Motor neuron (in vitro differentiated cells): Measurements from ENCODE around the gene STAMBPL1. TPM values are rescaled to one million over a fixed set of nuclear protein-coding genes. Genes with fewer than 3 reads are reported as not detected.

Experiments used
- ATAC-seq, 8 experiments: fragments of 200-7000 bp; cut with Tn5 transposase; replicated peaks in 6 of 8; 2 replicates each; pipeline ENCODE4 v1.8.0; 2021; ENCODE audit warnings: mild to moderate bottlenecking in 8 of 8, moderate library complexity in 8 of 8
- H3K27ac ChIP-seq, 2 donors: fragments of 250-450 bp; sonication (Bioruptor Pico); 2 replicates each; pipeline ENCODE4 v1.9.0; 2021; ENCODE audit warnings: antibody characterized with exemption in 2 of 2, mild to moderate bottlenecking in 2 of 2, moderate library complexity in 1 of 2
- H3K4me1 ChIP-seq, 2 donors: fragments of 250-450 bp; sonication (Bioruptor Pico); replicated peaks in 1 of 2; 2 replicates each; pipeline ENCODE4 v1.6.1; 2021; ENCODE audit warnings: antibody characterized with exemption in 2 of 2, mild to moderate bottlenecking in 2 of 2, moderate library complexity in 1 of 2
- H3K4me3 ChIP-seq, 5 donors: fragments of 250-450 bp; sonication (Bioruptor Pico); 2 replicates each; pipeline ENCODE4 v1.9.0; 2021; ENCODE audit warnings: antibody characterized with exemption in 5 of 5, mild to moderate bottlenecking in 5 of 5, moderate library complexity in 4 of 5
- WGBS, 10 experiments: fragments of 450-650 bp; shearing (Covaris generic); methylation state at CpG; one replicate each; pipeline ENCODE4 v1.0.0; 2022; 5-methylcytosine and 5-hydroxymethylcytosine counted together
- in situ Hi-C, 9 experiments: fragments of 400-800 bp; cut with MboI; loops; one replicate each; pipeline ENCODE4 v1.15.0; 2021; ENCODE audit warnings: low sequenced_read_pairs in 9 of 9, low pct_unique_long_range_greater_than_20kb in 2 of 9; ENCODE audit not compliant: unreplicated experiment in 9 of 9
- total RNA-seq, 8 experiments: library from RNA; unstranded; fragments of 300-600 nt; gene quantifications; 2 replicates each; pipeline versions ENCODE4 v1.2.3 to v1.2.4, GENCODE V29; 2022

Gene STAMBPL1
- total RNA-seq, 8 experiments from 2014 or later = 5.8 to 24.7 (median 11.0) TPM

DNA sequence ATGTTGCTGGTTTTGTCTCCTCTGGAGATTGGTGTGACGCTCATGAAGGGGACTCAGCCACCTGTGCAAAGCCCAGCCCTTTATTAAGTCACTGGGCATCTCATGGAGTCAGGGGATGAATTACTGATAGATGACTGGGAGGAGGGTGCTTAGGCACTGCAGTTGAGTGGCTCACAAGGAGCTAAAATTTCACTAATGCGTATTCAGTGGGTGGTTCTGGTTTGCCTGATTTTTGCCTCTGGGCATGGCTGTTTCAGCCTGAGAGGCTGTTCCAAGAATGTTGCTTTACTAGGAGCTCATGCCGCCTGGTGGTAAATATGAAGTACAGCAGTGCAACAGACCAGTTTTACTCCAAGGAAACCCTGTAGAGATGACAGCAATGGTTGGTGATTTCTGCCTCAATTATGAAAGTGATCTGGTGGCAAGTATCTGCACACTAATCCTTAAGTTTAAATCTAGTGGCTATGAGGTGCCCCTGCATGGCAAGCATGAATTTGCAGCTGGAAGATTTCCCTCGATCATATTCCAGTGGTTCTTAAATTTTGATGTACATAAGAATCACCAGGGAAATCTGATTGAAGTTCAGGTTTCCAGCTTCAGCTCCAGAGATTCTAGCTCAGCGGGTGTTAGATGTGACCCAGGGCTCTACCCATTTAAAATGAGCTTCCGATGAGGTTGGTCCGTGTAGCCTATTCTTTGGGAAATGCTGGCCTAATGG is 52.7 kb downstream of the STAMBPL1 start:
- Histone ChIP-seq H3K4me1 (peaks cover 0 to 2% of the 10 kb centered on the region in 2 donors), H3K4me3 (no peak overlapping the region), H3K27ac (no peak overlapping the region)
- in situ Hi-C loops = loop anchor here in 7 of 9 experiments (10.0 to 25.0 kb wide), 4 partner anchors 95 to 282 kb away; partner anchors contain the start of gene CH25H (in 3 of the 7)
- peak; percentile 86 to 98 (median 92) for ATAC-seq
- 0 to 100% (median 50%) methylated on average over 1 to 4 of the region's 7 CpGs; no CpG with 5 or more reads in 3 of the 10 experiments for WGBS, 10 experiments

DNA sequence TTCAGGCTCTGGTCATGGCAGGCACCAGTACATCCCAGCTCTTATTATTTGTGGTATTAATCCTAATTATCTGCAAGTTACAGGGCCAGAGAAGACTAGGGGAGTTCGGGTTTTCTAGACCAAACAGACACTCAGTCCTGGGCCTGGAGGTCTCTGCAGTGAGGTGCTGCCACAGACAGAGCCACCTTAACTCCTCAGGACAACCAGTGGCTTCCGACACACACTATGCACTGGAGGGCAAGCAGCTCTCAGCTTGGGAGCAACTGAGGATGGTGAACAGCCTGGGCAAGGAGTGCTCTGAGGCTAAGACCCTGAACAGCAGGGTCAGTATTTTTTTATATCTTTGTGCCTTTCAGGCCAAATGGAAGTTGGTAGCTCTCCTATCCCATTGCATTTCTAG is 53.5 kb downstream of the STAMBPL1 start:
- no peak for ATAC-seq
- in situ Hi-C loops = loop anchor here in 7 of 9 experiments (10.0 to 25.0 kb wide), 4 partner anchors 96 to 281 kb away; partner anchors contain the start of gene CH25H (in 3 of the 7)
- WGBS, 10 experiments = 60 to 100% methylated on average over 1 of the region's 2 CpGs; no CpG with 5 or more reads in 8 of the 10 experiments
- no peak overlapping the region for H3K27ac ChIP-seq
- H3K4me3 ChIP-seq = no peak overlapping the region
- H3K4me1 ChIP-seq = peaks cover 0 to 2% of the 10 kb centered on the region in 2 donors

DNA sequence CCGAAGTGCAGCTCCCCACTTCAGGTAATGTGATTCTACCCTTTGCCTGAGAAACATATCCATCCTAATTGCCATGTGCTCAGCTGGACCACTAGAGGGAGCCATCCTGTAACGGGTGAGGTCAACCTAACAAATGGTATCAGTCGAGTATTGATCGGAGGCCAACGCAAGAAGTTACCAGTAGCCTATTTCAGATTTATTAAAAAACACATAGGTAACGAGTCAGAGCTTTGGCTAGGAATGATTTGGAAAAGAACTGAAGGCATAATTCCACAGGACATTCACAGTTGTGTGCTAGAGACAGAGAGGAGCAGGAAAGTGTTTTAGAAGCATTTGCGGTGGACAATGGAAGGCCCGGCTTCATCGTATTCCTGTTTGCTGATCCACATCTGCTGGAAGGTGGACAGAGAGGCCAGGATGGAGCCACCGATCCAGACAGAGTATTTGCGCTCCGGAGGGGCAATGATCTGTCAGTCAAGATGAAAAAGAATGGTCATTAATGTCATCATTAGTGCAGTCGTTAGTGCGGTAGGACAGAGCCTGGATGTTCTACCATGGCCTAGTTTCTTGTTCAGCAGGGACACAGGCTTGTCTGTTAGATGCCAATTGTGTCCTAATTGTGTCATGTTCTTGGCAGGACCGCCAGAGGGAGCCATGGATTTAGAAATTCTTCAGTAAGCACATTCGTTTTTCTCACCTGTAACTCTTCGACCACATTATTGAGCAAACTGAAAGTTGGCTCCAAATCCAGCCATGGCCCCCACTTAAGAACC is 55.0 kb downstream of the STAMBPL1 start:
- Histone ChIP-seq H3K4me3 (no peak overlapping the region), H3K4me1 (peaks cover 0 to 2% of the 10 kb centered on the region in 2 donors), H3K27ac (no peak overlapping the region)
- in situ Hi-C loops = loop anchor here in 7 of 9 experiments (10.0 to 25.0 kb wide), 4 partner anchors 98 to 280 kb away; partner anchors contain the start of gene CH25H (in 3 of the 7)
- peak; percentile 42 to 66 (median 52) for ATAC-seq
- 10 to 83% (median 48%) methylated on average over 2 to 16 of the region's 17 CpGs for WGBS, 10 experiments

DNA sequence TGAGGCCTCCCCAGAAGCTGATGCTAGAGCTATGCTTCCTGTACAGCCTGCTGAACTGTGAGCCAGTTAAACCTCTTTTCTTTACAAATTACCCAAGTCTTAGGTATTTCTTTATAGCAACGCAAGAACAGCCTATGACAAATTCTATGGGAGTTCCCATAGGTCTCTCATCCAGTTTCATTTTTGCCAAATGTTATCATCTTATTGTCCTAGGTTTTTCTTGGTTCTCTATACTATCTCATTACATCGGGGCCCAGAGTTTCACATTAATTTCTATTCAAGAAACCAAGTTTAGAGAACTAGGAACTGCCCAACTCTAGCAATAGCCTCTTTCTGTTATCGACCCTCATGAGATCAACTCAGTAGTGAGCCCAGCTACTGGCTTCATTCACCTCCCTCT is 56.6 kb downstream of the STAMBPL1 start:
- WGBS, 10 experiments = 81 to 100% (median 89%) methylated on average over 1 to 3 of the region's 3 CpGs; no CpG with 5 or more reads in 1 of the 10 experiments

DNA sequence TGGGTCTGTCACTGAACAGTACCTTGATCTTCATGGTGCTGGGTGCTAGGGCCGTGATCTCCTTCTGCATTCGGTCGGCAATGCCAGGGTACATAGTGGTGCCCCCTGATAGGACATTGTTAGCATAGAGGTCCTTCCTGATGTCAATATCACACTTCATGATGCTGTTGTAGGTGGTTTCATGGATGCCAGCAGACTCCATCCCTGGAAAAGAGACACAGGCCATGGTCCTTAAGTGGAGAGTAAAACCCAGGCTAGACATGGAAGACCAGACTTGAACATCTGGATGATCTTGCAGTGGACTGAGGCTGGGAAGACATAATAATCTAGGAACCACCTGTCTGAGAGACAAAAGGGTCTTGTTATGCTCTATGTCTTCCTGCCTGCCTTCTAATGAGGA is 58.0 kb downstream of the STAMBPL1 start:
- WGBS, 10 experiments = 80 to 100% (median 92%) methylated on average over 1 to 3 of the region's 3 CpGs; no CpG with 5 or more reads in 5 of the 10 experiments
- no peak for ATAC-seq
- no peak overlapping the region for H3K4me3 ChIP-seq
- in situ Hi-C loops = loop anchor here in 7 of 9 experiments (10.0 to 25.0 kb wide), 4 partner anchors 101 to 277 kb away; partner anchors contain the start of gene CH25H (in 3 of the 7)
- H3K27ac ChIP-seq = no peak overlapping the region
- H3K4me1 ChIP-seq = no peaks in the 10 kb centered on the region

More for the DNA sequence above, 56.6 kb downstream of the STAMBPL1 start:
- in situ Hi-C loops = loop anchor here in 7 of 9 experiments (10.0 to 25.0 kb wide), 4 partner anchors 99 to 278 kb away; partner anchors contain the start of gene CH25H (in 3 of the 7)
- Histone ChIP-seq H3K27ac (no peak overlapping the region), H3K4me1 (peaks cover 0 to 2% of the 10 kb centered on the region in 2 donors), H3K4me3 (no peak overlapping the region)
- ATAC-seq = no peak

DNA sequence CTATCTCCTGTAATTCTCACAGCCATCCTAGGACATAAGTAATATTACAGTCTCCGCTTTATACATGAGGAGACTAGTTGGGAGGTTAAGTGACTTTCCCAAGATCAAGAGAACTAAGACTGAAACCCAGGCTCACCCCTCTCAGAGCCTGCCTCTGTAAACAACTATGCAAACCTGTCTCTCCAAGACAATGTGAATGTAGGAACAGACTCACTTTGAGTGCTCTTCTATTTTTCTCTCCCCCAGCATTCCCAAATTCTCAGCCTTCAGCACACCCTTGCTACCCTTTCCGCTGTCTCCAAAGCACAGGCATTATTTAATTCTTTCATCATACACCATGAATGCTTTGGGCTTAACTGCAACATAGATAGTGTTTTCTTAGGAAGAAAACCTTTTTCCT is 58.9 kb downstream of the STAMBPL1 start:
- in situ Hi-C loops = loop anchor here in 7 of 9 experiments (10.0 to 25.0 kb wide), 4 partner anchors 102 to 276 kb away; partner anchors contain the start of gene CH25H (in 3 of the 7)
- WGBS, 10 experiments = 83 to 100% (median 100%) methylated on average over 1 to 2 of the region's 2 CpGs; no CpG with 5 or more reads in 2 of the 10 experiments
- H3K27ac ChIP-seq = no peak overlapping the region
- H3K4me1 ChIP-seq = no peaks in the 10 kb centered on the region
- no peak overlapping the region for H3K4me3 ChIP-seq
- ATAC-seq = no peak

DNA sequence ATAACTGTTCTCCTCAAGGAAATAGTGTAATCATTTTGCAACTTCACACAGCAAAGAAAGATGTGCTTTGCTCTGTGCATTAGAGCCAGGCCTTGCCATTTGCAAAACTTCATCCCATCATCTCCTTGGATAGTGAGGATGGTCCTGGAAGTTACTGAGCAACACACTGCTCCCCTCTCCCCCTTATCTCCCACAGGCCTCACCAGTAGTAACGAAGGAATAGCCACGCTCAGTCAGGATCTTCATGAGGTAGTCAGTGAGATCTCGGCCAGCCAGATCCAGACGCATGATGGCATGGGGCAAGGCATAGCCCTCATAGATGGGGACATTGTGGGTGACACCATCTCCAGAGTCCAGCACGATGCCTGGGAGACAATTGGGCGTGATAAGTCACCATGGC is 61.0 kb downstream of the STAMBPL1 start:
- ATAC-seq = no peak
- H3K4me3 ChIP-seq = no peak overlapping the region
- WGBS, 10 experiments = 40 to 97% (median 83%) methylated on average over 1 to 6 of the region's 6 CpGs; no CpG with 5 or more reads in 2 of the 10 experiments
- in situ Hi-C loops = loop anchor here in 3 of 9 experiments (25.0 kb wide), 2 partner anchors 104 to 271 kb away; partner anchors contain the start of gene CH25H (in 3 of the 3)
- no peak overlapping the region for H3K27ac ChIP-seq
- no peaks in the 10 kb centered on the region for H3K4me1 ChIP-seq

DNA sequence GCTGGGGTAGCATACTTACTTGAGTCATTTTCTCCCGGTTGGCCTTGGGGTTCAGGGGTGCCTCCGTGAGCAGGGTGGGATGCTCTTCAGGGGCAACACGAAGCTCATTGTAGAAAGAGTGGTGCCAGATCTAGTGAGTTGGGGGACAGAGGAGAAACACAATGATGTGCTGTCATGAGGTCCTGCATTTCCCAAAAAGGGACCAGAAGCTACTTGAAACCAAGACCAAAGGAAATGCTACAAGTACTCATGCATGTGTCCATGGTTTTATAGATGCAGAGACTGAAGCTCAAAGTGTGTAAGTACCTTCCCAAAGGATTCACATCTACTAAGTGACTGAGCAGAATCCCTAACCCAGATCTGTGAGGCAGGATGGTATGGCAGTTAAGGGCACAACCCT is 63.7 kb downstream of the STAMBPL1 start:
- Histone ChIP-seq H3K4me3 (no peak overlapping the region), H3K27ac (no peak overlapping the region), H3K4me1 (peaks cover 0 to 2% of the 10 kb centered on the region in 2 donors)
- in situ Hi-C loops = loop anchor here in 3 of 9 experiments (25.0 kb wide), 2 partner anchors 106 to 269 kb away; partner anchors contain the start of gene CH25H (in 3 of the 3)
- ATAC-seq = no peak
- 90 to 100% methylated on average over 2 to 3 of the region's 3 CpGs; no CpG with 5 or more reads in 8 of the 10 experiments for WGBS, 10 experiments

DNA sequence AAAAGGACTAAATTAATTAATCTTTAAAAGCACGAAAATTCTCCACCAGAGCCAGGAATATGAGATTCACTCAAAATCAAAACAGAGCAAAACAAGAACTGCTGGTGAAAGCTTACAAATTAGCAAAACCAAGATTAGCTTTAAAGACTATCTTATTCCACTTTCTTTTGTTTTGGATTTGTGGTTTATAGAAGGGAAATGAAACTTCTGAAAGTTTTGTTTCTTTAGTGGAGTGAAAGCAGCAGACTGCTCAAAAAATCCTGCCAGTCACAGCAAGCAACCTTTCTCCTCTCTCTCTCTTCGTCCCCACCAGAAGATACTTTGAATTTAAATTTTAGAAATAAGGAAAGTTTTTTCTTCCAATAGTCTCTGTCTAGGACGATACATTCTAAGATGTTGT is 64.8 kb downstream of the STAMBPL1 start:
- H3K4me3 ChIP-seq = no peak overlapping the region
- in situ Hi-C loops = loop anchor here in 3 of 9 experiments (25.0 kb wide), 2 partner anchors 108 to 267 kb away; partner anchors contain the start of gene CH25H (in 3 of the 3)
- WGBS, 10 experiments = 50 to 94% (median 77%) methylated on average over 1 to 3 of the region's 3 CpGs
- ATAC-seq = no peak
- no peak overlapping the region for H3K27ac ChIP-seq
- H3K4me1 ChIP-seq = peaks cover 0 to 2% of the 10 kb centered on the region in 2 donors

DNA sequence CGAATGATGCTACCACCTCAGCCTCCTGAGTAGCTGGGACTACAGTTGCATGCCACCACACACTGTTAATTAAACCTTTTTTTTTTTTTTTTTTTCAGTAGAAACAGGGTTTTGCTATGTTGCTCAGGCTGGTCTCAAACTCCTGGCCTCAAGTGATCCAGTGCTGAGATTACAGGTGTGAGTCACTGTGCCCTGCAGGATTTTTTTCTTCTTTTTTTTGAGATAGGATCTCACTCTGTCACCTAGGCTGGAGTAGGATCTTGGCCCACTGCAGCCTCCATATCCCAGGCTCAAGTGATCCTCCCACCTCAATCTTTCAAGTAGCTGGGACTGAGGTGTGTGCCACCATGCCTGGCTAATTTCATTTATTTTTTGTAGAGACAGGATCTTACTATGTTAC is 66.2 kb downstream of the STAMBPL1 start:
- H3K27ac ChIP-seq = no peak overlapping the region
- ATAC-seq = no peak
- WGBS, 10 experiments = 80 to 100% (median 100%) methylated on average over 1 of the region's 1 CpG; no CpG with 5 or more reads in 2 of the 10 experiments
- H3K4me3 ChIP-seq = no peak overlapping the region
- peaks cover 0 to 2% of the 10 kb centered on the region in 2 donors for H3K4me1 ChIP-seq
- in situ Hi-C loops = loop anchor here in 3 of 9 experiments (25.0 kb wide), 2 partner anchors 109 to 266 kb away; partner anchors contain the start of gene CH25H (in 3 of the 3)

DNA sequence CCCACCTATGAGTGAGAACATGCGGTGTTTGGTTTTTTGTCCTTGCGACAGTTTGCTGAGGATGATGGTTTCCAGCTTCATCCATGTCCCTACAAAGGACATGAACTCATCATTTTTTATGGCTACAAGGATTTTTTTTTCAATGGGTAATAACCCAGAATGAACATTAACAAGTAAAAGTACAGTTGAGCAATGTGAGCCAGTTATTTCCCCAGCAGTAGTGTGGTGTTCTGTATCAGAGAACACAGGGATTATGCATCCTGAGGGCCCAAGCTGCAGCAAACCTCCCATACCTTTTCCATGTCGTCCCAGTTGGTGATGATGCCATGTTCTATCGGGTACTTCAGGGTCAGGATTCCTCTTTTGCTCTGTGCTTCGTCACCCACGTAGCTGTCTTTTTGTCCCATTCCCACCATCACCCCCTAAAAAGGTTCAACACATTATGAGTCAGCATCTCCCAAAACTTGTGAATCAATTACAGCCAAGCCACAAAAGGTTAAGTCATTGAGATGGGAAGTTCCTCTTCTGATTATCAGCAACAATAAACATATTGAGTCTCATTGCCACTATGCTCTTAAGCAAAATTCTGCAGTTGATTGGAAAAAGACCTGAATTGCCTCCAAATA is 67.0 kb downstream of the STAMBPL1 start:
- Histone ChIP-seq H3K4me1 (peaks cover 0 to 7% of the 10 kb centered on the region in 2 donors), H3K27ac (no peak overlapping the region), H3K4me3 (no peak overlapping the region)
- 40 to 100% (median 83%) methylated on average over 1 to 4 of the region's 6 CpGs; no CpG with 5 or more reads in 3 of the 10 experiments for WGBS, 10 experiments
- no peak for ATAC-seq
- in situ Hi-C loops = loop anchor here in 3 of 9 experiments (25.0 kb wide), 2 partner anchors 110 to 265 kb away; partner anchors contain the start of gene CH25H (in 3 of the 3)

DNA sequence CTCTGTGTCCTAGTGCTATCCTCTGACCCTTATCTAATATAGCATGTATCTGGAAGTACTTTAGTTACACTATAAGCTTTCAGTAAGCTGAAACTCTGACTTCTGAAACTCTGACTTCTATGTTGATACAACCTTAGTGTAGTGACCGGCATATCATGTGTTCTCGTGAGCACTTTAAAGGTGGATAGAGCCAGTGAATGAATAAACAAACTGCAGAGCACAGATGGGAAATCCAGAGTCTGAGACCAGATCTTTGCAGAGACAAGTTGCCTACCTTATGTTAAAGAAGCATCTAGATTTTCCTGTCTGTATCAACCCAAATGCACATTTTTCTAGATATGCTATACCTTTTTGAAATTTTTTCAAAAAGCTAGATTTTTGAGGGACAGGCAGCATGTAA is 69.0 kb downstream of the STAMBPL1 start:
- in situ Hi-C loops = loop anchor here in 3 of 9 experiments (25.0 kb wide), 2 partner anchors 112 to 263 kb away; partner anchors contain the start of gene CH25H (in 3 of the 3)

More for the DNA sequence above, 69.0 kb downstream of the STAMBPL1 start:
- Histone ChIP-seq H3K27ac (no peak overlapping the region), H3K4me1 (peaks cover 0 to 7% of the 10 kb centered on the region in 2 donors), H3K4me3 (no peak overlapping the region)
- 85 to 100% (median 100%) methylated on average over 1 to 2 of the region's 2 CpGs; no CpG with 5 or more reads in 2 of the 10 experiments for WGBS, 10 experiments
- no peak for ATAC-seq
